GM12878 (cell line): ENCODE data around the gene USP54.

Experiments
- BCL3 ChIP-seq: IDR thresholded peaks from 2 replicates; pipeline ENCODE4 v1.6.1; 2011; ENCODE audit warnings: borderline replicate concordance, low read depth, mild to moderate bottlenecking, moderate library complexity, low read length; ENCODE audit not compliant: insufficient read depth, poor library complexity, severe bottlenecking
- BHLHE40 ChIP-seq, 2 experiments: fragments of 450-650 bp in 1 of 2; IDR thresholded peaks; 2 replicates each; pipeline ENCODE4 v1.6.1; 2011 to 2017; ENCODE audit warnings: low read depth in 2 of 2, borderline replicate concordance in 1 of 2, improper control_type of control experiment in 1 of 2, low read length in 1 of 2, mild to moderate bottlenecking in 1 of 2
- CREM ChIP-seq: IDR thresholded peaks from 2 replicates; pipeline ENCODE4 v1.6.1; 2014; ENCODE audit warnings: antibody characterized with exemption, low read depth
- CTCF ChIP-seq, 3 experiments: IDR thresholded peaks in 2 of 3; conservative IDR thresholded peaks in 1 of 3; 2 replicates each; pipeline ENCODE4 v1.5.1; 2011; ENCODE audit warnings: low read depth in 3 of 3, low read length in 3 of 3, mild to moderate bottlenecking in 3 of 3, control low read depth in 2 of 3, moderate library complexity in 2 of 3, inconsistent platforms in 1 of 3, mixed read lengths in 1 of 3; ENCODE audit not compliant: control insufficient read depth in 2 of 3, insufficient read depth in 1 of 3; ENCODE audit errors: extremely low read depth in 1 of 3
- EGR1 ChIP-seq, 2 experiments: IDR thresholded peaks; 1 replicate in 1 of 2; 2 replicates in 1 of 2; pipeline ENCODE4 v1.6.1; 2011 to 2012; ENCODE audit warnings: low read depth in 2 of 2, low read length in 2 of 2, borderline replicate concordance in 1 of 2, mild to moderate bottlenecking in 1 of 2, moderate library complexity in 1 of 2
- EZH2 ChIP-seq: IDR thresholded peaks from 2 replicates; pipeline ENCODE4 v1.6.1; 2012; ENCODE audit warnings: low read depth, mild to moderate bottlenecking, control low read depth, inconsistent platforms, low read length, borderline replicate concordance; ENCODE audit not compliant: control insufficient read depth
- MAX ChIP-seq: IDR thresholded peaks from 2 replicates; pipeline ENCODE4 v1.6.1; 2012; ENCODE audit warnings: low read depth, low read length, improper control_type of control experiment
- RAD21 ChIP-seq: IDR thresholded peaks from 2 replicates; pipeline ENCODE4 v1.6.1; 2011; ENCODE audit warnings: mild to moderate bottlenecking, low read depth, low read length, moderate library complexity; ENCODE audit not compliant: insufficient read depth
- REST ChIP-seq: IDR thresholded peaks from 2 replicates; pipeline ENCODE4 v1.6.1; 2012; ENCODE audit warnings: mild to moderate bottlenecking, low read depth, low read length
- YY1 ChIP-seq: IDR thresholded peaks from 2 replicates; pipeline ENCODE4 v1.6.1; 2011; ENCODE audit warnings: low read depth, mild to moderate bottlenecking, low read length

- TF ChIP-seq BHLHE40 (IDR thresholded peaks at IDR 0.05; ENCODE audit: borderline replicate concordance in 1 of 2, low read depth in 2 of 2, low read length in 1 of 2) (no peak), REST (no peak), MAX (no peak), EGR1 (IDR thresholded peaks at IDR 0.05; ENCODE audit: borderline replicate concordance in 1 of 2, low read depth in 2 of 2, low read length in 2 of 2) (no peak), CTCF (IDR thresholded peaks at IDR 0.05 in 2 of 3, conservative IDR thresholded peaks at IDR 0.05 in 1 of 3; ENCODE audit: control insufficient read depth in 2 of 3, extremely low read depth in 1 of 3, insufficient read depth in 1 of 3, low read depth in 3 of 3, low read length in 3 of 3) (no peak), RAD21 (no peak), EZH2 (no peak), BCL3 (no peak), CREM (no peak), YY1 (no peak)
Measured at GRCh38 chr10:73448384-73448783, 142.8 kb downstream of the USP54 start.
